HS-5 (cell line): ENCODE measurements around the gene PHEX.

Experiments
- DNase-seq: peaks from one replicate; pipeline ENCODE4 v3.0.0-alpha.2; 2012; ENCODE audit warnings: low read depth

The PHEX gene

GRCh38 chrX:22148565-22148964 lies 116.4 kb downstream of the PHEX start:
- no peak for DNase-seq

GRCh38 chrX:22150371-22150770 lies 118.2 kb downstream of the PHEX start:
- DNase-seq, result no peak

GRCh38 chrX:22155126-22155525 lies 123.0 kb downstream of the PHEX start:
- DNase-seq, result no peak

- DNase-seq, result no peak
Measured at GRCh38 chrX:22159071-22159470, 126.9 kb downstream of the PHEX start.

- no peak for DNase-seq
Measured at GRCh38 chrX:22163326-22163725, 131.2 kb downstream of the PHEX start.

GRCh38 chrX:22164770-22165388 lies 132.8 kb downstream of the PHEX start:
- peak; percentile 23 for DNase-seq

GRCh38 chrX:22165732-22166457 lies 133.8 kb downstream of the PHEX start:
- DNase-seq, result peak; percentile 22

GRCh38 chrX:22171287-22172060 lies 139.3 kb downstream of the PHEX start:
- no peak for DNase-seq

GRCh38 chrX:22173966-22174365 lies 141.8 kb downstream of the PHEX start:
- DNase-seq, result no peak

GRCh38 chrX:22177950-22178515 lies 145.9 kb downstream of the PHEX start:
- DNase-seq, result no peak

GRCh38 chrX:22184096-22184495 lies 152.0 kb downstream of the PHEX start:
- DNase-seq, result no peak

- no peak for DNase-seq
Measured at GRCh38 chrX:22186165-22186564, 154.0 kb downstream of the PHEX start.

- peak; percentile 11 for DNase-seq
Measured at GRCh38 chrX:22192419-22193060, 160.4 kb downstream of the PHEX start.

- no peak for DNase-seq
Measured at GRCh38 chrX:22193851-22194659, 161.9 kb downstream of the PHEX start.

- no peak for DNase-seq
Measured at GRCh38 chrX:22194660-22194945, 162.5 kb downstream of the PHEX start.

- DNase-seq, result no peak
Measured at GRCh38 chrX:22196149-22196548, 164.0 kb downstream of the PHEX start.

GRCh38 chrX:22202251-22202650 lies 170.1 kb downstream of the PHEX start:
- no peak for DNase-seq

GRCh38 chrX:22203186-22203585 lies 171.1 kb downstream of the PHEX start:
- no peak for DNase-seq

GRCh38 chrX:22206781-22207180 lies 174.7 kb downstream of the PHEX start:
- no peak for DNase-seq

GRCh38 chrX:22220941-22221340 lies 188.8 kb downstream of the PHEX start:
- DNase-seq, result peak; percentile 84

GRCh38 chrX:22234380-22234779 lies 202.3 kb downstream of the PHEX start:
- DNase-seq, result no peak

GRCh38 chrX:22237479-22237878 lies 205.4 kb downstream of the PHEX start:
- no peak for DNase-seq
